NCI-H226 (cell line): ENCODE results near the gene DVL2.

Experiments
- DNase-seq: peaks from one replicate; pipeline ENCODE4 v3.0.0-alpha.2; 2015

DVL2 gene

DNA sequence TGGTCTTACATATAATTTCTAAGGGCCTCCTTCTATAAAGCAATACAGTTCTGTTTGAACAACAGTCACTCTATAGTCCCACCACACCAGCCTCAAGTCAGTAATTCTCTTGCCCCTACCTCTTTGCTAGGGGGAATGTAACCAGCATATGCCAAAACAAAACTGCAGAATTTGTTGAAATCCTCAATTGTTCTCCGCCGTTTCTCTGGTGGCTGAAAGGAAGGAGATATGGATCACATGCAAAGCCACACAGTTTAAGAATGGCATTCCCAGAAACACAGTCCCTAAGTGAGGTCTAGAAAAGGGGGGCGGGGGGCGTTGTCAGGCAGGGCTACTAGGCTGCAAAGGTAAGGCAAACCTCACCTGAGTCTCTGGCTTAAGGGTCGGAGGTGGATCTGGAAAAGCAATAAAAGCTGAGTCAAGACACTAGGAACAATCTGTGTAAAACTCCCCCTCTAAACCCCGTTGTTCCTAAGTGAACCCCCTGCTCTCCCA lies 3.0 kb upstream of the DVL2 start:
- no peak for DNase-seq

DNA sequence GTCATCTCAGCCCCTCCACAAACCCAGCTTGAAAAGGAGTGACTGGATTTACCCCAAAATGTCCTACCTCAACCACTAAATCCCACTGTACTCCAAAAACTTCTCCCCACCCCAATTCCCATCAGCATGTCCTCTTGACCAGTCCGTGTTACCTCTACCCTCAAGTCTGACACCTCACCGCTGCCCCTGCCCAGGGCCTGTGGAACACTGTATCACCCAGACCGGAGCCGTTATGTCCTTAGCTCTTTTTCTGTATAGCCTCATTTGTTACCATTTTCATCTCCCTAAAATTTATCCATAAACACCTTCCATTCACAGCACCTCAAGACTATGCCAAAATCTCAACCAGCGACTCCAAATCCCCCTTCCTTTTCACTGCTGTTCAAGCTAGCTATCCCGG lies 2.5 kb upstream of the DVL2 start:
- no peak for DNase-seq

DNA sequence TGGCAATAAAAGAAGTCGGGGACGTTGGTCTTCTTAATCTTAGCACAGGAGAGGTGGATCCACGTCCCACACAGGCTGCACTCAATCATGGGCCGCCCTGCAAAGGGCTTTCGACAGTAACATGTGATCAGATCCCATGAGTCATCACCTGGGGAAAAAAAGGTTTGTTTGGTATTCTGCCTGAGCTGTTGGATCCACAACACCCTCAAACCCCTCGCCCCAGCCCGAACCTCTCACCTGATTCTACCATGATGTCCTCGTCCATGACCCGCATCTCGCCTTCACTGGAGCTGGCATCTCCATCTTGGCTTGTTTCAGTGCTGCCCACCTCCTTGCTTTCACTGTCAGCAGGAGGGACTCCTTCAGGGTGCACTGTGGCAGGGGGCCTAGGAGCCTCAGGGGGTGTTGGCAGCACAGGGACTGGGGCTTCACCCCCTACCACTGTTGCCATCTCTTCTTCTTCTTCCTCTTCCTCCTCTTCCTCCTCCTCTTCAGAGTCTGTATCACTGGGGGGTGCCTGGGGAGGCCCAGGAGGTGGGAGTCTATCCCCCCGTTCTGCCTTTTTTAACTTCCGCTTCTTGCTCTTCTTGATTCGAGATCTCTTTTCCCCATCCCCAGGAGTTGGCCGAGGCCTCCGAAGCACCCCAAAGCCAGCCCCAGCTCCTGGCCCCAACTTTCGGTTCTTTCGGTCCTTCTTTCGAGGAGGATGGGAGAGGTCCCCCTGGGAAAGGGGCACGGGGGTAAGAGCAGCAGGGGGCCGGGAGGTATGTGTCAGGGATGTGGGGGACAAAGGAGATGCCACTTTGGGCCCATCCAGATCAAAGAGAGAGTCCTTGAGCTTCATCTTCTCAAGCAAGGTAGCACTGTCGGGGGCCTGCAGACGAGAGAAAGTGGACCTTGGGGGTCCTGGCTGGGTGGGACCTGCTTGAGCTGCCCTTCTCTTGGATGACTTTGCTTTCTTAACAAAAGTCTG lies 1.7 kb upstream of the DVL2 start:
- DNase-seq: peak; percentile 54

DNA sequence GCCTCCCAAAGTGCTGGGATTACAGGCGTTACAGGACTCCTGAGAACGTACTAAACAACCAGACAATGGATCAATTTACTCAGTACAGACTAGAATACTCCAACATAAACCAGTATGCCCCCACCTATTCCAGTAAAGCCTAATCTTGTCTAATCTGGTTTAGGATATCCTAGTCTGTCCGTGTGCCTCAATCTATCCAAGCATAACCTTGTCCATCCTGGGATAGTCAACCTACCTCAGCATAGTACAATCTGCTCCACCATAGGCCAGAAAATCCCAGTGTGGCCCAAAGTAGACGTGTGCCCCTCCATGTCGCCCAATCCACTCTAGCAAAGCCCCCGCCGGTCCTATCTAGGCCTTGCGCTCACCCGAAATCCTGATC lies 625 bp downstream of the DVL2 start:
- DNase-seq: no peak

DNA sequence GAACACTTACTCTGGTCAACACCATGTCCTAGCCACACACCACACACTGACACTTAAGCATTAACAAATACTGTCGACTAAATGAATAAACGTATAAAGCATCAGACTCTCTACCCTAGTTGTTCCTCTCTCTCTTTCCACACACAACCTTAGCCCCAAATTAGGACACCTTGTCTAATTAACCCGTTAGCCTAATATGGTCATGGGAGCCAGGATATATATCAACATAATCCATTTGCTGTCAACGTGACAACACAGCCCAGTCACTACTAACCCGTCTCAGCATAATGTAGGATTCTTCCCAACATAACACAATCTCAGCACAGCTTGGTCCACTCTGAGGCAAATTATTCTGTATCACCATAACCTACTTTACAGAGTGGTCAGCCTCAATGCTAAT lies 2.2 kb downstream of the DVL2 start:
- DNase-seq: no peak

DNA sequence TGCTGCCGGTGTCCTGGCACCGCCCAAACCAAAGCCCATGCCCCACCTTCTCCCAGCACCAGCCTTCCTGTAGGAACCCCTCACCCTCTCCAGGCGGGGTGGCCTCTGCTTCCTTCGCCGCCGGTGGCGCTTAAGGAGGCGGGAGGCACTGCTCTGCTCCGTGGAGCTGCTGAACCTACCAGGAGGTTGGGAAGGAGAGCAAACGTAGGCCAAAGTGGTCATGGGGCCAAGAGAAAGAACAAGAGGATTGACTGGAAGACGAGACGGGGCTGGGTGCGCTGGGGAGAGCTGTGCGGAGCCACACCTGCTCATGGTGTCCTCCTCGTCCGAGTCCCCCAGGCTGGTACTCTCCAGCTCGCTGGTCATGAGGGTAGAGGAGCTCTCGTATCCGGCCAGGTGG lies 4.8 kb downstream of the DVL2 start:
- DNase-seq: no peak

DNA sequence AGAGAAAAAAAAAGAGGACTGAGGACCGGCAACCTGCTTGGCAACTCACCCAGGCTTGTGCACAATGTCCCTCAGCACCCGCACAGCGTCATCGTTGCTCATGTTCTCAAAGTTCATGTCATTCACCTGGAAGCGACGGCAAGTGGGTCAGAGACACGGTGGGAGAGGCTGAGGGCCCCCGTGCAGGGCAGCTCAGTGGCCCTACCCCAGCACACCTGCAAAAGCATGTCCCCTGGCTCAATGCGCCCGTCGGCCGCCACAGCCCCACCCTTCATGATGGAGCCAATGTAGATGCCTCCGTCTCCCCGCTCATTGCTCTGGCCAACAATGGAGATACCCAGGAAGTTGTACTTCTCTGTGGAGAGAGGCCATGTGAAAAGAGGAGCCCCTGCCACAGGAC lies 5.4 kb downstream of the DVL2 start:
- DNase-seq: no peak

DNA sequence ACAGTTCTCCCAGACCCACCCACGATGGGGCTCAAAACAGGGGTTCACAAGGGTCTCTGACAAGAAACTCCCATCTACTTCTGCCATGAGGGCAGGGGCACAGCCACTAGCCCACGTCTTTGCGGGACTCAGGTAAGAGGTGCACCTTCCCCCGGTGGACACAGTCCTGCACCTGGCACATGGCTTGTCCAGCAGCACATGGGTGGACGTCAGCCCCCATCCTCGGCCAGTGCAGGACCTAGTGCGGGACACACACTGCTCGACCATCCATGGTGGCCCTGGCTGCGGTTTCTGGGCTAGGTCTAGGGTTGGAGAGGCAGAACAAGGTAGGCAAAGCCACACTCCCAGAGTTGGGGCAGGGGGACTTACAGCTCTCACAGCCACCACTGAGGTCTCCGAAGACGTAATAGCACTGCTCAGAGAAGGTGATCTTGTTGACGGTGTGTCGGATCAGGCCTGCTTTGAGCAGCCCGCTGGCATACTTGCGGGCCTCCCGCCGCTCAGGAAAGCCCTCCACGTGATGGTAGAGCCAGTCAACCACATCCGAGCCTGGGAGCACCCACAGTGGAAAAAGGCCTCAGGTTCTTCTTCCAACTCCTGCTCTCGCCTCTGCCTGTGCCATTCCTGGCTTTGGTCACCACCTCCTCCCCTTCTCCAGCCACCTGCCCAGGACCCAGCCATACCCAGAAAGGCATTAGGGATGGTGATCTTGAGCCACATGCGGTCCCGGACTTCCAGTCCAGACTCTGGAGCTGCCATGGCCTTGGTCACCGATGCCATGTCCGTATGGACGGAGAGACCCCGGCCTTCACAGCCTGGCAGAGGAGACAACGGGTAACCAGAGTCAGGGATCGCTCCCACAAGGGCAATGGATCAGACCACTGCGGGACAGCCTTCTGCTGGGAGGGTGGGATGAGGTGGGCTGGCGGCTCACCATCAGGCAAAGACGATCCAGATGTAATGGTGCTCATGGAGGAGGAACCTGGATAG lies 7.3 kb downstream of the DVL2 start:
- DNase-seq: no peak

DNA sequence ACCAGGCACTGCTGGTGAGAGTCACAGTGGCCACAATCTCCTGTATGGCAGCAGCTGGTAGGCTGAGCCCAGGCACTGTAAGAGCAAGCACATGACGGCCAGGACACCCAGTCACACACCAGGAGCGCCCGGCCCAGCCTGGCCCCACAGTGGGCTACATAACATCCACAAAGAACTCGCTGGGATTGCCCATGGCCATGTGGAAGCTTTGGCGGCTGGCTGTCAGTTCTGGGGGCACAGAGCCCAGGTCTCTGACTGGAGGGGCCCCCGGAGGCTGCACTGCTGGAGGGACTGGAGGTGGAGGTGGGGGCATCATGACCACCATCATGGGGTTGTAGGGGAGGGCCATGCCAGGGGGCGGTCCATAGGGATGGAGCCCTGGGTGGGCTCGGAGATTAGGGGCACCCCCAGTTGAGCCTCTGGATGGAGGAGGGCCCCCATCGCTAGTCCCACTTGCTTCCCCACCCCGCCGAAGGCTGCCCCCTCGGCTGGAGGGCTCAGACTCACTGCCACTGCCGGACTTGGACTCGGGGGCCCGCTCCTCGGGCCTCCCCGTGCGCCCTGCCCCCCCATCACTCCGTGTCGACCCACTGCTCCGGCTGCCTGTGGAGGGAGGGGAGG lies 8.5 kb downstream of the DVL2 start:
- no peak for DNase-seq

DNA sequence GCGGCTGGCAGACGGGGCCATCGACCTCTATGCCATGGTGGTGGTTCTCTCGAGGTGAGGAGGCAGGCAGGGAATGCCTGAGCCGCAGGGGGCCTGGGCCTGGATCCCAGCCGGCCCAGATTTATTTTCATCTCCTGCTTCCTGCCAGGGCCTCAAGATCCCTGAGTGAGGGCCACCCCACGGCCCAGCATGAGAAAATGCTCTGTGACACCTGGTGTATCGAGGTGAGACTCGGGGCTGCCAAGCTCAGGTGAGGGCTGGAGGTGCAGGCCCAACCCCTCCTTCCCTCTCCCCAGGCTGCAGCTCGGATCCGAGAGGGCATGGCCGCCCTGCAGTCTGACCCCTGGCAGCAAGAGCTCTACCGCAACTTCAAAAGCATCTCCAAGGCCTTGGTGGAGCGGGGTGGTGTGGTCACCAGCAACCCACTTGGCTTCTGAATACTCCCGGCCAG lies 9.6 kb downstream of the DVL2 start:
- no peak for DNase-seq

DNA sequence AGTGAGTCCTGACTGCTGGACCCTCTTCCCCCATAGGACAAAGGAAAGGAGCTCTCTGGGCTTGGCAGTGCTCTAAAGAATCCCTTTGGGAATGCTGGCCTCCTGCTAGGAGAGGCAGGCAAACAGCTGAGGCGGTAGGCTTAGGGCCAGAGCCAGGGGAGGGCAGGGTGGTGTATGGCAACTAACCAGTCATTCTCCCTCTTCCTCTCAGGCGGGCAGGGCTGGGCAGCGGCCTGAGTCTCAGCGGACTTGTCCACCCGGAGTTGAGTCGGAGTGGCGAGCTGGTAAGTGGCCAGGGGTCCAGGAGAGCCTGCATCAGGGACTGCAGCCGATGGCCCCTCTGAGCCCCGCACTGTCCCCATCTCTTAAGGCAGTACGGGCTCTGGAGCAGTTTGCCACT lies 10.2 kb downstream of the DVL2 start:
- no peak for DNase-seq

DNA sequence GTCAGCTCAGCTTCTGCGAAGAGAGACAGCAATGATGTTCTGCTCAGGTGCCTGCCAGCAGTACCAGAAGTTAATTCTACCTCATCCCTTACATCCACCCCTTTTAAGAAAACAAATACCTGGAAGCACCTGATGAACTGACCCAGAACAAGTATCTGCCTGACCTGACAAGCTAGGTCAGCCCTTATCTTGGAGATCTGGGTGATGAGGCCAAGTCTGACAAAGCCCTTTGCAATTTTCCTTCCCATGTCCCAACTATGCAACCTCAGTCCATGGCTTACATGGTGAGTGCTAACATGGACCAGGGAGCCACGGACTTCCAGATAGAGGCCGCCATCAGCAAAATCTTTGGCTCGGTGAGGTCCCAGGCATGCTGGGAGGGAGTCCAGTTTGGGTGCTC lies 10.9 kb downstream of the DVL2 start:
- no peak for DNase-seq

DNA sequence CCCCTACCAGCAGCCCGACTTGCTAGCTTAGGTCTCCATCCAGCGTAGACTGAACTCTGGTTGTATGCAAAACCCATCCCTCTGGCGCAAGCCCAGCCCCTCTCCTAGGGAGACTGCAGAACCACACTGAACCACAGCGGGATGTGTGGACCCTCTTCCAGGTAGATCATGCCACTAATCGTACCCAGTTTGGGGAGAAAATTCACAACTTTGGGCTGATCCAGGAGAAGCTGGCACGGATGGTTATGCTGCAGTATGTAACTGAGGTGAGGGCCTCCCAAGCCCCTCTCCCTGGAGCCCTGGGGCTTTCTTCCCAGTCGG lies 11.4 kb downstream of the DVL2 start:
- DNase-seq: no peak

DNA sequence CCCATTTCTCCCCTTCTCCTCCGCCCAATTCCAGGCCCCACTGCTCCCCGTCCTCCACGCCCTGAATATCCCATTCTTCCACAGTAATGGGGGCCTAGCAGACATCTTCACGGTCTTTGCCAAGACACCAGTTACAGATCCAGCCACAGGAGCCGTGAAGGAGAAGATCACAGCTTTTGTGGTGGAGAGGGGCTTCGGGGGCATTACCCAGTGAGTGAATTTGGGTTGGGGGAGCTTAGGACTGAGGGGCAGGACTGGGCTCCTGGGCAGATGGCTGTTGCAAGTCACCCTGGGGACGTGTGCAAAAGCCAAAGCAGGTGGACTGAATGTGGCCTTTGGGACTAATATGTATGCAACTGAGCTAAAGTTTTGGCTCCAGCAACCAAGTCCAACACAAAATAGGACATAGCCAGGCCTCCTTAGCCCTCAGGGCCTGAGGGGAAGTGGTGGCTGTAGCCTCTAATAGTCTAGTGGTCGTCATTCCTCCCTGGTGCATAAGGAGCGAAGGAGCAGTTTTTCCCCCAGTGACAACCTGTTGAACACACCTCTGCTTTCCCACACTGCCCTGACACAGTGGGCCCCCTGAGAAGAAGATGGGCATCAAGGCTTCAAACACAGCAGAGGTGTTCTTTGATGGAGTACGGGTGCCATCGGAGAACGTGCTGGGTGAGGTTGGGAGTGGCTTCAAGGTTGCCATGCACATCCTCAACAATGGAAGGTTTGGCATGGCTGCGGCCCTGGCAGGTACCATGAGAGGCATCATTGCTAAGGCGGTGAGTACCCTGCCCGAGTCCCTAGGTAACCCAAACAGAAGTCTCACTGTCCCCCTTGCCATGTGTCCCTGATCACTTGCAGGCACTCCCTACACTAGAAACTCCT lies 12.0 kb downstream of the DVL2 start:
- DNase-seq: no peak

DNA sequence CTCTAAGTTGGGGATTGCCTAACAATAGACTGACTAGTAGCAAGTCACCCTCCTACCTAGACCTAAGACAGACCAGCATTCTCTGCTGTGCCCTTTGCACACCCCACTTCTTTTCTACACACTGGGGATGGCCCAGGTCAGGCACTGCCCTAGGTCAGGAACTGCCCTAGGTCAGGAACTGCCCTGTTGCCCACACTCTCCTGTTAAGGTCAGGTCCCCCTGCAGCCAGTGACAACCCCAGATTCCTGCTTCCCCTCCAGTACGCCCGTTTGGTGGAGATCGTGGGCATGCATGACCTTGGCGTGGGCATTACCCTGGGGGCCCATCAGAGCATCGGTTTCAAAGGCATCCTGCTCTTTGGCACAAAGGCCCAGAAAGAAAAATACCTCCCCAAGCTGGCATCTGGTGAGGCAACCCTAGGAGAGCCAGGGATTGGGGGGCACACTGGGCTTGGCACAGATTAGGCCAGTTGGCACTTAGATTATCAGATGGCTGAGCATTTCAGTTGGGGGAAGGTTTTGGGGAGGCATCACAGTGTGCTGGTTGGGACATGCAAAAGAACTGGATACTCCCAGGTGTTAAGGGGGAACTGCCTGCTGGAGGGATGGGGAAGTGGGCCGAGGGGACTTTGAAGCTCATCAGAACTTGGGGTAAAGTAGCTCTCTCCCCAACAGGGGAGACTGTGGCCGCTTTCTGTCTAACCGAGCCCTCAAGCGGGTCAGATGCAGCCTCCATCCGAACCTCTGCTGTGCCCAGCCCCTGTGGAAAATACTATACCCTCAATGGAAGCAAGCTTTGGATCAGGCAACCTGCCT lies 12.8 kb downstream of the DVL2 start:
- DNase-seq: no peak

DNA sequence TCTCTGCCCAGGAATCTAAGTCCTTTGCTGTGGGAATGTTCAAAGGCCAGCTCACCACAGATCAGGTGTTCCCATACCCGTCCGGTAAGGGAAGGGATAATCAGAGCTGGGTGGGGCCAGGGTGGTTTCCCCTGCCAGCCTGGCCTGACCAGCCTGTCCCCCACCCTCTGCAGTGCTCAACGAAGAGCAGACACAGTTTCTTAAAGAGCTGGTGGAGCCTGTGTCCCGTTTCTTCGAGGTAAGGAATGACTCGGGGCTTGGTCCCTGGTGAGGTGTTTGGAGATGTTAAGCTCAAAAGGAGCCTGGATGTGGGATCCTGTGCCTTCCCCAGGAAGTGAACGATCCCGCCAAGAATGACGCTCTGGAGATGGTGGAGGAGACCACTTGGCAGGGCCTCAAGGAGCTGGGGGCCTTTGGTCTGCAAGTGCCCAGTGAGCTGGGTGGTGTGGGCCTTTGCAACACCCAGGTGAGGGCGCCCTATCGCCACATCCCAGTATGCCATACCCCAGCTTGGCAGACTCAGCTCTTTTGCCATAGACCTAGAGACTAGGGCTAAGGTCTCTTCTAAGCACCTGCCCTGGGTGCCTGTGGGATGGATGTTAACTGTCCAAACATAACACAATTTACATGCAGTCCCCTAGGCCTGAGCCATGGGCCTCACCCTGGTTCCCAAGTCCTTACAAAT lies 13.6 kb downstream of the DVL2 start:
- peak; percentile 38 for DNase-seq

DNA sequence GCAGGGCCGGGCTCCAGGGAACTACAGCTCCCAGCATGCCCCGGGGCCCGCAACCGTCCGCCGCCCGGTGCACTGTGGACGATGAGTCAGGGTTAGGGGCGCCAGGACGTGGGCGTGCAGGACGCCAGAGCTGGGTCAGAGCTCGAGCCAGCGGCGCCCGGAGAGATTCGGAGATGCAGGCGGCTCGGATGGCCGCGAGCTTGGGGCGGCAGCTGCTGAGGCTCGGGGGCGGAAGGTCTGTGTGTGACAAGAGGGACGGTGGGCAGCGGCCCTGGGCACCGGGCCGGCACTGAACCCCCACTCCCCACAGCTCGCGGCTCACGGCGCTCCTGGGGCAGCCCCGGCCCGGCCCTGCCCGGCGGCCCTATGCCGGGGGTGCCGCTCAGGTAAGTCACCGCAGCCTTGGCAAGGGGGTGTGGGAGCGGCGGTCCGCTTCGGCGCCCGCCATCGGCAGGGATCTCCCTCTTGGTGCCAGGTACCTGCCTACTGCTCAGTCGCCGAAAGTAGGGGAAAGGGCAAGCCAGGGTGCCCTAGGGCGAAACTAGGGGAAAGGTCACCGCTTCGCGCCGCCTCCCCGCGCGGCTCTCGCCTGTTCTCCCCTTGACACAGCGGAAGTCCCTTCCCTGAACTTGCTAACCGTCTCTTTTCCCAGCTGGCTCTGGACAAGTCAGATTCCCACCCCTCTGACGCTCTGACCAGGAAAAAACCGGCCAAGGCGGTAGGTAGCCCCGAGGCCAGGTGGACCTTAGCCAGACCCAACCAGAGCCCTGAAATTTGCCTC lies 14.3 kb downstream of the DVL2 start, which contains the start of the genes ACADVL and DLG4:
Gene ACADVL, plus strand, starts transcription at position 127 of the 781 bp plus-strand sequence. Its CDS starts 47 bp downstream, at position 174.
Gene DLG4, minus strand, starts transcription at position 25 of the 781 bp plus-strand sequence.
- peak; percentile 90 for DNase-seq

DNA sequence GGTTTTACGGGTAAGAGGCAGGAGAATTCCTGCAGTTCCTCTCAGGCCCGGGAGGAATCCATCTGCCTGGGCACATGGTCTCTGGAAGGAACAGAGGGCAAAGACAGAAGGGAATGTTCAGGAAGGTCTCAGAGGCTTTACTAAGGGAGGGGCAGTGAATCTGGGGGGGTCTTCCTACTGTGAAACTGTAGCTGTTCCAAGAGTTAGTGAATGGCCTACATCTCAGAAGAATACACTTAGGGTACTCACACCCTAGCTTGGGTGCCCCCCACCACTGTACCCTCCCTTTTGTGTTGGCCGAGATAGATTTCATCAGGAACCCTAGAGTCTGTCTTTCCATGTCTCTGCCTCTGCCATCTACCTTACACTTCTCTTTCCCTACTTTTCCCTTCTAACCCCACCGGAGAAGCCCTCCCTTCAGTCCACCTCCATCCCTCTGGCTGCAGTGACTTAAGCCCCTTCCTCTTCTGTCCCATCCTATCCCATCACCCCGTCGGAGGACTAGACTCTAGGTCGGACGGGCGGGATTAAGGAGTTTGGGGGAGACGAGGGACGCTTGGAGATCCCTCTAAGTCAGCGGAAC lies 15.0 kb downstream of the DVL2 start:
- no peak for DNase-seq

DNA sequence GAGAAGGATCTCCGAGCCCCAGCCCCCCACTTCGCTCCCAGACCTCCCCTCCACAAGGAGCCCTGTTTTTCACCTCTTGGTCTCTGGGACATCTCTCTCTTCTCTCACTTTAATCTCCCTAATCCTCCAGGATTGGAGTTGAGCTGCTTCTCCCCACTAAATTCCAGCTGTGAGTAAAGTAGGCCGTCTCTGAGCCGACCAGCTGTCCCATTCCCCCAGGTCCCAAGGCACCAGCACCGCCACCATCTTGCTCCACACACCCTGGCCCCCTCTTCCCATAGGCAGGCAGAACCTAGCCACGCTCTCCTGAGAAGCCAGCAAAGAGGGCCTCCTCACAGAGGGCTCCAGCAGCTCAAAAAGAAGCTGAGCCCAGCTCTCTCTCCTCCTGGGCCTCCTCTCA lies 15.6 kb downstream of the DVL2 start:
- no peak for DNase-seq
